K562 (cell line): ENCODE results near the gene MTRF1L. TPM values are rescaled to one million over a fixed set of nuclear protein-coding genes. Genes with fewer than 3 reads are reported as not detected.
A peak's percentile ranks its signal among the peaks of the same experiment; 100 is the strongest.

Experiments used
- EP400 ChIP-seq: fragments of 450-650 bp; IDR thresholded peaks from 2 replicates; pipeline ENCODE4 v1.6.1; 2017; ENCODE audit warnings: antibody characterized with exemption, mild to moderate bottlenecking, moderate library complexity
- FOXM1 ChIP-seq, 2 experiments: fragments of 450-650 bp in 1 of 2; sonication (generic) in 1 of 2; formaldehyde crosslinking in 1 of 2; IDR thresholded peaks; 2 replicates each; pipeline versions ENCODE4 v1.6.1 to v1.9.0; 2017 to 2022; ENCODE audit warnings: low read depth in 2 of 2, mild to moderate bottlenecking in 2 of 2, missing genetic modification reagents in 1 of 2, moderate library complexity in 1 of 2
- GTF2F1 ChIP-seq: IDR thresholded peaks from 2 replicates; pipeline ENCODE4 v1.6.1; 2011; ENCODE audit warnings: low read depth, low read length, improper control_type of control experiment
- HNRNPL ChIP-seq: fragments of 200-400 bp; formaldehyde crosslinking; IDR thresholded peaks from 2 replicates; pipeline ENCODE4 v1.6.1; 2017; ENCODE audit warnings: low read depth, mild to moderate bottlenecking, low read length
- KLF6 ChIP-seq: fragments of 250-450 bp; sonication (Bioruptor Pico); IDR thresholded peaks from 2 replicates; pipeline ENCODE4 v1.4.0; 2020; ENCODE audit warnings: mild to moderate bottlenecking, moderate library complexity, borderline replicate concordance
- MYBL2 ChIP-seq, 2 experiments: fragments of 450-650 bp in 1 of 2; sonication (generic) in 1 of 2; formaldehyde crosslinking in 1 of 2; IDR thresholded peaks; 2 replicates each; pipeline versions ENCODE4 v1.6.1 to v1.8.1; 2017 to 2022; ENCODE audit warnings: borderline replicate concordance in 1 of 2, inconsistent platforms in 1 of 2, low read depth in 1 of 2, mild to moderate bottlenecking in 1 of 2, missing genetic modification reagents in 1 of 2, moderate library complexity in 1 of 2
- PRPF4 ChIP-seq: fragments of 200-400 bp; formaldehyde crosslinking; IDR thresholded peaks from one replicate; pipeline ENCODE4 v1.6.1; 2017; ENCODE audit warnings: low read length, low read depth, mild to moderate bottlenecking; ENCODE audit not compliant: insufficient read depth, poor library complexity, severe bottlenecking
- RBM15 ChIP-seq: fragments of 200-400 bp; formaldehyde crosslinking; IDR thresholded peaks from 2 replicates; pipeline ENCODE4 v1.6.1; 2018; ENCODE audit warnings: mild to moderate bottlenecking, low read length, moderate library complexity; ENCODE audit not compliant: insufficient read depth
- ZBTB7A ChIP-seq: IDR thresholded peaks from 2 replicates; pipeline ENCODE4 v1.6.1; 2011; ENCODE audit warnings: low read depth, mild to moderate bottlenecking, low read length, moderate library complexity, borderline replicate concordance; ENCODE audit not compliant: control insufficient read depth
- ZNF436 ChIP-seq: fragments of 250-450, 450-650 bp; sonication (Bioruptor Pico); formaldehyde crosslinking; IDR thresholded peaks from 2 replicates; pipeline ENCODE4 v1.7.0; 2020; ENCODE audit warnings: mild to moderate bottlenecking
- polyA plus RNA-seq, 8 experiments: library from polyadenylated mRNA; depleted of rRNA in 4 of 8; stranded (reverse) in 5 of 8; unstranded in 3 of 8; fragments of >200 nt; fragmentation: Nextera tagmentation in 2 of 8; fragmentation: Illumina TruSeq in 1 of 8; extraction: Ambion mirVana in 2 of 8; extraction: Trizol in 1 of 8; gene quantifications; 2 replicates each; pipeline versions ENCODE4 v1.2.1 to v1.2.3, GENCODE V29; 2011 to 2014; ENCODE audit warnings: inconsistent platforms in 1 of 8, missing spikeins in 1 of 8
- total RNA-seq, 7 experiments: library from RNA; depleted of rRNA in 6 of 7; stranded (reverse); fragments of >200 nt in 6 of 7; fragmentation: Illumina TruSeq in 2 of 7; extraction: Trizol in 2 of 7; gene quantifications; 2 replicates each; pipeline versions ENCODE4 v1.2.1 to v1.2.3, GENCODE V29; 2011 to 2021; ENCODE audit warnings: low replicate concordance in 1 of 7
- TF ChIP-seq, protein P1 (sequence below): fragments of 450-650 bp; IDR thresholded peaks from 2 replicates; pipeline ENCODE4 v1.6.1; 2016; ENCODE audit warnings: mild to moderate bottlenecking
- TF ChIP-seq, protein P2 (sequence below): sonication (generic); formaldehyde crosslinking; IDR thresholded peaks from 2 replicates; pipeline ENCODE4 v1.8.1; 2023; ENCODE audit warnings: mild to moderate bottlenecking, missing genetic modification reagents
- TF ChIP-seq, protein P3 (sequence below): fragments of 450-650 bp; IDR thresholded peaks from 2 replicates; pipeline ENCODE4 v1.6.1; 2017; ENCODE audit warnings: mild to moderate bottlenecking, moderate library complexity
- TF ChIP-seq, protein P4 (sequence below), 2 experiments: IDR thresholded peaks; 2 replicates each; pipeline ENCODE4 v1.6.1; 2011; ENCODE audit warnings: borderline replicate concordance in 1 of 2, control low read depth in 1 of 2, low read depth in 1 of 2, low read length in 1 of 2, mild to moderate bottlenecking in 1 of 2, mixed read lengths in 1 of 2, moderate library complexity in 1 of 2; ENCODE audit not compliant: insufficient read depth in 1 of 2, insufficient read length in 1 of 2, poor library complexity in 1 of 2, severe bottlenecking in 1 of 2; ENCODE audit errors: extremely low read depth in 1 of 2
- TF ChIP-seq, protein P5 (sequence below): IDR thresholded peaks from 3 replicates; pipeline ENCODE4 v1.6.1; 2011; ENCODE audit warnings: borderline replicate concordance, mild to moderate bottlenecking, moderate library complexity; ENCODE audit not compliant: insufficient read length; ENCODE audit errors: extremely low read depth

The MTRF1L gene
- total and polyA plus RNA-seq, 9 of the 15 experiments (the other 6 are each of a cell fraction or from before 2014, with no cell fraction given), result 10.7 to 34.0 (median 30.2) TPM

DNA sequence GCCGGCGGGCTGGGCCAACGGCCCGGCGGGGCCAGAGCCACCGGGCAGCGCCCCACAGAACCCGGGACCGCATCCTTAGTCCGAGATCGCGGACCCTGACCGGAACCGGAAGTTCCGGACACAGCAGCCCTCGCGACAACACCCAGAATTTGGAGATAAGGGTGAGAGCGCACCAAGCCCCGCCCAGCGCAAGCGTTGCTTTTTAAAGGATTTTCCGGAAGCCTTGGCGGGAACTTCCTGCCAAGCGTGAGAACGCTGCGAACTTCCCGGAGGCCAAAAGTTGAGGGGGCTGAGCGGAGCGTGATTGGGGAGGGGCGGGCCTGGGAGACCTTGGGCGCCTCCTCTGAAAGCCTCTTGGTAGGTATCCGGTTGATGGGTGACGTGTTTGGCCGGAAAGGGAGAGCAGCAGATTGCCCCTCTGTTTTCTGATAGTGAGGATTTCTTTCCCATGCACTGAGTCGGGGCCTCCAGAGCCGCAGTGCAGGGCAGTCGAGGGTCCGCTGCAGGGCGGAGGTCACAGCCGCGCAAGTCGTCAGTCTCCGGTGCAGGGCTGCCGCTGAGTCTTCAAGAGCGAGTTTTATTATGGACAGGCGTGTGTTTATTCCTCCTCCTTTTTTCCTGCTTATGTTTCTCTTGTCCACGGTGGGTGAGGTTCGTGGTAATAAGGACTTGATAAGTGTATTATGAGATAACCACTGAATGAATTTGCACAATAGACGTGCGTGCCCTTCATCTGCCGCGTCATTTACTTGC lies at the start of gene MTRF1L (continued):
- TF ChIP-seq, protein P1, sequence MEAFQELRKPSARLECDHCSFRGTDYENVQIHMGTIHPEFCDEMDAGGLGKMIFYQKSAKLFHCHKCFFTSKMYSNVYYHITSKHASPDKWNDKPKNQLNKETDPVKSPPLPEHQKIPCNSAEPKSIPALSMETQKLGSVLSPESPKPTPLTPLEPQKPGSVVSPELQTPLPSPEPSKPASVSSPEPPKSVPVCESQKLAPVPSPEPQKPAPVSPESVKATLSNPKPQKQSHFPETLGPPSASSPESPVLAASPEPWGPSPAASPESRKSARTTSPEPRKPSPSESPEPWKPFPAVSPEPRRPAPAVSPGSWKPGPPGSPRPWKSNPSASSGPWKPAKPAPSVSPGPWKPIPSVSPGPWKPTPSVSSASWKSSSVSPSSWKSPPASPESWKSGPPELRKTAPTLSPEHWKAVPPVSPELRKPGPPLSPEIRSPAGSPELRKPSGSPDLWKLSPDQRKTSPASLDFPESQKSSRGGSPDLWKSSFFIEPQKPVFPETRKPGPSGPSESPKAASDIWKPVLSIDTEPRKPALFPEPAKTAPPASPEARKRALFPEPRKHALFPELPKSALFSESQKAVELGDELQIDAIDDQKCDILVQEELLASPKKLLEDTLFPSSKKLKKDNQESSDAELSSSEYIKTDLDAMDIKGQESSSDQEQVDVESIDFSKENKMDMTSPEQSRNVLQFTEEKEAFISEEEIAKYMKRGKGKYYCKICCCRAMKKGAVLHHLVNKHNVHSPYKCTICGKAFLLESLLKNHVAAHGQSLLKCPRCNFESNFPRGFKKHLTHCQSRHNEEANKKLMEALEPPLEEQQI, result peak; percentile 86
- TF ChIP-seq, protein P2, sequence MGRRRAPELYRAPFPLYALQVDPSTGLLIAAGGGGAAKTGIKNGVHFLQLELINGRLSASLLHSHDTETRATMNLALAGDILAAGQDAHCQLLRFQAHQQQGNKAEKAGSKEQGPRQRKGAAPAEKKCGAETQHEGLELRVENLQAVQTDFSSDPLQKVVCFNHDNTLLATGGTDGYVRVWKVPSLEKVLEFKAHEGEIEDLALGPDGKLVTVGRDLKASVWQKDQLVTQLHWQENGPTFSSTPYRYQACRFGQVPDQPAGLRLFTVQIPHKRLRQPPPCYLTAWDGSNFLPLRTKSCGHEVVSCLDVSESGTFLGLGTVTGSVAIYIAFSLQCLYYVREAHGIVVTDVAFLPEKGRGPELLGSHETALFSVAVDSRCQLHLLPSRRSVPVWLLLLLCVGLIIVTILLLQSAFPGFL, result no peak
- TF ChIP-seq KLF6 (CRISPR knock-in tag) (no peak), ZNF436 (CRISPR knock-in tag) (no peak), GTF2F1 (0 out of 2 replicates have a peak, but pooled peaks have one; percentile 37), FOXM1 (IDR thresholded peaks at IDR 0.05; ENCODE audit: low read depth) (peak; percentile 94), FOXM1 (CRISPR knock-in tag; IDR thresholded peaks at IDR 0.05; ENCODE audit: low read depth) (0 out of 2 replicates have a peak, but pooled peaks have one; percentile 63), EP400 (peak; percentile 87), MYBL2 (IDR thresholded peaks at IDR 0.05; ENCODE audit: low read depth) (peak; percentile 97), MYBL2 (CRISPR knock-in tag; IDR thresholded peaks at IDR 0.05; ENCODE audit: borderline replicate concordance) (peak; percentile 49; the same call in 1 of the 2 replicates), RBM15 (no peak), PRPF4 (no peak), HNRNPL (no peak), ZBTB7A (peak; percentile 93)
- TF ChIP-seq, protein P3, sequence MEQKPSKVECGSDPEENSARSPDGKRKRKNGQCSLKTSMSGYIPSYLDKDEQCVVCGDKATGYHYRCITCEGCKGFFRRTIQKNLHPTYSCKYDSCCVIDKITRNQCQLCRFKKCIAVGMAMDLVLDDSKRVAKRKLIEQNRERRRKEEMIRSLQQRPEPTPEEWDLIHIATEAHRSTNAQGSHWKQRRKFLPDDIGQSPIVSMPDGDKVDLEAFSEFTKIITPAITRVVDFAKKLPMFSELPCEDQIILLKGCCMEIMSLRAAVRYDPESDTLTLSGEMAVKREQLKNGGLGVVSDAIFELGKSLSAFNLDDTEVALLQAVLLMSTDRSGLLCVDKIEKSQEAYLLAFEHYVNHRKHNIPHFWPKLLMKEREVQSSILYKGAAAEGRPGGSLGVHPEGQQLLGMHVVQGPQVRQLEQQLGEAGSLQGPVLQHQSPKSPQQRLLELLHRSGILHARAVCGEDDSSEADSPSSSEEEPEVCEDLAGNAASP, result no peak
- TF ChIP-seq, protein P4, sequence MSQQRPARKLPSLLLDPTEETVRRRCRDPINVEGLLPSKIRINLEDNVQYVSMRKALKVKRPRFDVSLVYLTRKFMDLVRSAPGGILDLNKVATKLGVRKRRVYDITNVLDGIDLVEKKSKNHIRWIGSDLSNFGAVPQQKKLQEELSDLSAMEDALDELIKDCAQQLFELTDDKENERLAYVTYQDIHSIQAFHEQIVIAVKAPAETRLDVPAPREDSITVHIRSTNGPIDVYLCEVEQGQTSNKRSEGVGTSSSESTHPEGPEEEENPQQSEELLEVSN (IDR thresholded peaks at IDR 0.05; ENCODE audit: borderline replicate concordance in 1 of 2, extremely low read depth in 1 of 2, insufficient read depth in 1 of 2, insufficient read length in 1 of 2, low read depth in 1 of 2, low read length in 1 of 2, poor library complexity in 1 of 2, severe bottlenecking in 1 of 2), result peak; percentile 61 to 84
- TF ChIP-seq, protein P5, sequence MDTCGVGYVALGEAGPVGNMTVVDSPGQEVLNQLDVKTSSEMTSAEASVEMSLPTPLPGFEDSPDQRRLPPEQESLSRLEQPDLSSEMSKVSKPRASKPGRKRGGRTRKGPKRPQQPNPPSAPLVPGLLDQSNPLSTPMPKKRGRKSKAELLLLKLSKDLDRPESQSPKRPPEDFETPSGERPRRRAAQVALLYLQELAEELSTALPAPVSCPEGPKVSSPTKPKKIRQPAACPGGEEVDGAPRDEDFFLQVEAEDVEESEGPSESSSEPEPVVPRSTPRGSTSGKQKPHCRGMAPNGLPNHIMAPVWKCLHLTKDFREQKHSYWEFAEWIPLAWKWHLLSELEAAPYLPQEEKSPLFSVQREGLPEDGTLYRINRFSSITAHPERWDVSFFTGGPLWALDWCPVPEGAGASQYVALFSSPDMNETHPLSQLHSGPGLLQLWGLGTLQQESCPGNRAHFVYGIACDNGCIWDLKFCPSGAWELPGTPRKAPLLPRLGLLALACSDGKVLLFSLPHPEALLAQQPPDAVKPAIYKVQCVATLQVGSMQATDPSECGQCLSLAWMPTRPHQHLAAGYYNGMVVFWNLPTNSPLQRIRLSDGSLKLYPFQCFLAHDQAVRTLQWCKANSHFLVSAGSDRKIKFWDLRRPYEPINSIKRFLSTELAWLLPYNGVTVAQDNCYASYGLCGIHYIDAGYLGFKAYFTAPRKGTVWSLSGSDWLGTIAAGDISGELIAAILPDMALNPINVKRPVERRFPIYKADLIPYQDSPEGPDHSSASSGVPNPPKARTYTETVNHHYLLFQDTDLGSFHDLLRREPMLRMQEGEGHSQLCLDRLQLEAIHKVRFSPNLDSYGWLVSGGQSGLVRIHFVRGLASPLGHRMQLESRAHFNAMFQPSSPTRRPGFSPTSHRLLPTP, result no peak
